AG09319 (cell line): ENCODE measurements around the gene MLLT6.

Experiments used
- DNase-seq: peaks from one replicate; pipeline ENCODE4 v3.0.0-alpha.2; 2010; ENCODE audit warnings: low read depth; ENCODE audit errors: extremely low read depth
- CTCF ChIP-seq: IDR thresholded peaks from 2 replicates; pipeline ENCODE4 v1.5.1; 2011; ENCODE audit warnings: low read depth, mild to moderate bottlenecking, inconsistent platforms, low read length, moderate library complexity

MLLT6 gene

GRCh38 chr17:38677819-38678218, 27.3 kb upstream of the MLLT6 start:
- no peak for TF ChIP-seq CTCF
- no peak for DNase-seq

- no peak for TF ChIP-seq CTCF
- no peak for DNase-seq
These were observed 24.0 kb upstream of the MLLT6 start for GRCh38 chr17:38681096-38681495.

- no peak for TF ChIP-seq CTCF
- no peak for DNase-seq
These were observed 19.6 kb upstream of the MLLT6 start for GRCh38 chr17:38685491-38685890.

GRCh38 chr17:38687286-38687685, 17.8 kb upstream of the MLLT6 start:
- no peak for DNase-seq

GRCh38 chr17:38690386-38690785, 14.7 kb upstream of the MLLT6 start:
- DNase-seq: no peak
- no peak for TF ChIP-seq CTCF

More at GRCh38 chr17:38687286-38687685, 17.8 kb upstream of the MLLT6 start:
- no peak for TF ChIP-seq CTCF

- no peak for TF ChIP-seq CTCF
- no peak for DNase-seq
These were observed 13.9 kb upstream of the MLLT6 start for GRCh38 chr17:38691154-38691553.

GRCh38 chr17:38693700-38694329, 11.3 kb upstream of the MLLT6 start:
- peak; percentile 57 for DNase-seq
- no peak for TF ChIP-seq CTCF
